Ramos (cell line): ENCODE measurements around the gene SCFD2.

Experiments
- in situ Hi-C: fragments of 300-500 bp; cut with MboI; formaldehyde crosslinking; loops from one replicate; pipeline ENCODE4 v1.14.3; 2022; ENCODE audit warnings: low sequenced_read_pairs; ENCODE audit not compliant: unreplicated experiment

The SCFD2 gene

DNA sequence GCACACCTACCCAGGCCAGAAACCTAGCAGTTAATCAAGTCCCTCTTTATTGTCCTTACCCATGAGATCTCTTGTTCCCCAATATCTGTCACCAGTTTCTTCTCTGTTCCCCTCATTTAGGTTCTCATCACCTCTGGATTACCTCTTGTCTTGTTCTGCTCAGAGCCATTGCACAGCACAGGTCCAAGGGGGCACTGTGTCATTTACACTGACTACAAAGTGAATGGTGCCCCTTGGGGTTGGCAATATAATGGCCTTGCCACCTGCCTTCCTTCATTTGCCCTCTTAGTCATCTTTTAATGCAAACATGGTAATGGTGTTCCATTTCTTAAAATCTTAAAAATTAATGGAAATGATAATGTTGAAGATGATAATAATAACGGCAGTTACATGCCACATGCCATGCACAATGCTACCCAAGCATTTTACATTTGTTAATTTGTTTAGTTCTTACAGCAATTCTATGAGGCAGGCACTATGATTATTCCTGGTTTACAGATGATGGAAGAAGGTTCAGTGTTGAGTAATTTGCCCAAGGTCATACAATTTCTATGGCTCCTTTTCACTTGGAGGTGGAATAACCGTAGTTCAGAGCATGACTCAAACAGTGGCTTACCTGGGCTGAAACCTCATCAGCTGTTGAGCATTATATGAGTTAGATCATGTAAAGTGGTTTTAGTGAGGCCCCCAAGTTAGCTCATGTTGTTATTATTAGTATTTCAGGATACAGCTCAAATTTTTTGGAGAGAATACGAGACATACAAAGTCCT lies 385.9 kb downstream of the SCFD2 start:
- in situ Hi-C loops = loop anchor here (10.0 kb wide), 2 partner anchors 435 to 605 kb away; no protein-coding TSS in a partner anchor

DNA sequence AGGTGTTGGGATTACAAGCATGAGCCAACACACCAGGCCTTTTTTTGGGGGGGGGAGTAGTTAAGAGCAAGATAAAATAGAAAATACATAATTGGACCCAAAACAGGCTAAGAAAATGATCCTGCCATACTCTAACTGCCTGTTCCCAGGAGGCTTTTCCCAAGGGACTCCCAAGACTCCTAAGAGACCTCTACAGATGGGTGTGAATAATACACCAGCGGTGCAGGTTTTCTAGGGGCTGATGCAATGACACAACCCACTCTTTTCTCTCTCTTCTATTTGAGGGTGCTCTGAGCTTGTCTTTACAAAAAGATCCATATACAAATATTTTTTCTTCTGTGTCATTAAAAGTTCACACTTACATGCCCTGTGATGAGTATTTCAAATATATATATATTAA lies 386.8 kb downstream of the SCFD2 start:
- in situ Hi-C loops = no loop called here

DNA sequence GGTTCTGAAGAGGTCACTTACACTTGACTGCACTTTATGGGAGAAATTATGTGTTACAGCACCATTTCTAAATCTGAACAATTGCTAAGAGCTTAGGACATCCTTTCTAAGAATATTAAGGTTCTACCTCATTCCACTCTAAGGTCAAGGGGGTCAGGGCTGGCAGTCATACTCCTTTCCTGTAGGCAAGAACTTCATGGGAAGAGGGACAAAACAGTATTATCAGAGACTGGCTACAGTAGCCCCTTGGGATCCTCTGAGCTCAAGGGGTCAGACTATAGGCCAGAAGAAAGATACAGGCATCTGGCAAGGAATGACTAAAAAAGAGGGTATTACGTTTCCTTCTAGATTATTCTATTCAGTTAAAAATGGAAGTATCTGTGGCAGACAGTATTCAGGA lies 388.6 kb downstream of the SCFD2 start:
- in situ Hi-C loops = no loop called here

DNA sequence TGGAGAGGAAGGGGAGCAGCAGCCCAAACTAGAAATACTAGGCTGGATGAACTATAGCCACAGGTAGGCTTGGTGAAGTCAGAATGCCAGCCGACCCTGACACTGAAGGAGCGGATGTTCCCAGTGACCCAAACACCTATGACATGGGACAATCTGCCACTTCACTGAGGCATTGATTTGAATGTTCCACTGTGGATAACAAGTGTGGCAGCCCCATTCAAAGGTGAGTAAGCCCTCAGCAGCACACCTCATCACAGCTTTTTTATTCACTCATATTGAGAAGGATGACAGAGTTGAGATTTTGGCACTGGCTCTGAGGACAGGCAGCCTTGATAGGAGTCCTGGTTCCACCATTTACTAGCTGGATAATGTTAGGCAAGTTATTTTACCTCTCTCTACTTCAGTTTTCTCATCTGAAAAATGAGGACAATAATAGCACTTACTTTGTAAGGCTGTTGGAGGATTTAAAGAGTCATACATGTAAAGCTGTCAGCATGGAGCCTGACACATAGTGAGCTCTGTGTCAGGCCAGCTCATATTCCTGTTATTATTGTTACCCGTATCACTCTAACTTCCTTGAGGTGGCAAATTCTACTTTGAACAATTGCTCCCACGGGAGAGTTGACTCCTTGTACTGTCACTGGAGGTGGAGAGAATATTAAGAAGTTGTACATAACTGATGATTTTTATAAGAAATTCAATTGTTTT lies 389.2 kb downstream of the SCFD2 start:
- in situ Hi-C loops = no loop called here

DNA sequence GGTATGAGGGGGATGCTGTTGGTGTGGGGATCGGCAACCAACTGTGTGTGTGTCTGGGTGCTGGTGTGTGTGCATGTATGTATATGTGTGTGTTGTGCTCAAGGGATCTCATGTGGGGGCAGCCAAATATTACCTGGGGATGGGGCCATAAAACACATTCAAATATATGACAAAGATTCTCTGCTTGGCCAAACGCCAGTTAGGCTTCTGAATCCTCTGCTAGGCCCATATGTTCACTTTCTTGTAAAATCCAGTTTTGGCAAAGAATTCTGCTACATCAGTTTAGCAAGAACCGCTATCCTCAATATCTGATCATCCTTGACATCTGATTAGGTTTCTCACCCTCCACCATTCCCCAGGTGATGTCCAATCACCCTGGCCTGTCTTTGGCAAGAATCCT lies 397.2 kb downstream of the SCFD2 start:
- in situ Hi-C loops = no loop called here

DNA sequence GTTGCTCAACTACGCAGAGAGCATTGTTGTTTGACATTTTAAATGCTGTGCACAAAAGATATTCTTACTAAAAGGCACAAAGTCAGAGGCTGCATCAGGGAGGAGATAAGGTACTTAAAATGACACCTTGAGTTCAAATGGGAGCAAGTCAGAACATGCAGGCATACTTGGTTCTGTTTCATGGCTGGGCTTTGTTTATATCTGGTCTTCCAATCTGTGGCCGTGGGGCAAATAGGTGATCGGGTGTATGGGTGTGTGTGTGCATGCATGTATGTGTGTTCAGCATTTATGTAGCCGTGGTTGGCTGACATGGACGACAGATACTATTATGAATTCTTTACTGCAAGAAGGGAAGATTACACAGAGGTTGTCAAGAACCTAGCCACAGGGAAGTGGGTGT lies 397.6 kb downstream of the SCFD2 start:
- in situ Hi-C loops = no loop called here

DNA sequence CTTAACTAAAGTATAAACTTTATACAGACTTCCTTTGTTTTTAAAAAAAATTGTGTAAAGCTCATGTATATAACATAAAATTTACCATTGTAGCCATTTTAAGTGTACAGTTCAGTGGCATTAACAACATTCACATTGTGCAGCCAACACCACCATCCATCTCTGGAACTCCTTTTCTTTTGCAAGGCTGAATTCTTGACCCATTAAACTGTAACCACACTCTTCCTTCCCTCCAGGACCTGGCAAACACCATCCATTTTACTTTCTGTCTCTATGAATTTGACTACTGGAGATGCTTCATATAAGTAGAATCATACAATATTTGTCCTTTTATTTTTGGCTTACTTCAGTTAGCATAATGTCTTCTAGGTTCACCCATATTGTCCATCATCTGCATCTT lies 399.1 kb downstream of the SCFD2 start:
- in situ Hi-C loops = no loop called here

DNA sequence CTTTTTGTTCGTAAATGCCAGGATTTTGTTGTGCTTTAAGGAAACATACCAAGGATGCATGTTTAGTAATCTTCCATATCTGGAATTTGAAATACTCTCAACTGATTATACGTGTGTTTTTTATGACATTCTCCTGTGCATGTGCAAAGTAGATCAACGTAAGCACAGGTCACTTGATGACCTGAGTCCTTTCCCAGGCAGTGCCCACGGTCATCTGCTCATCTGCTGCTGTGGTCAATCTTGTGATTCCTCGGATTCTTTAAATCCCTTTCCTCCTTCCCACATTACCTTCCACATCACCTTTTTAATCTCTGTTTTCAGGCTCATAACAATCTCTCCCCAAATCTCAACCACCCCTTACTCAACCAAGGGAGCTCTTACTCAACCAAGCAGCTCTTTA lies 399.7 kb downstream of the SCFD2 start:
- in situ Hi-C loops = no loop called here

DNA sequence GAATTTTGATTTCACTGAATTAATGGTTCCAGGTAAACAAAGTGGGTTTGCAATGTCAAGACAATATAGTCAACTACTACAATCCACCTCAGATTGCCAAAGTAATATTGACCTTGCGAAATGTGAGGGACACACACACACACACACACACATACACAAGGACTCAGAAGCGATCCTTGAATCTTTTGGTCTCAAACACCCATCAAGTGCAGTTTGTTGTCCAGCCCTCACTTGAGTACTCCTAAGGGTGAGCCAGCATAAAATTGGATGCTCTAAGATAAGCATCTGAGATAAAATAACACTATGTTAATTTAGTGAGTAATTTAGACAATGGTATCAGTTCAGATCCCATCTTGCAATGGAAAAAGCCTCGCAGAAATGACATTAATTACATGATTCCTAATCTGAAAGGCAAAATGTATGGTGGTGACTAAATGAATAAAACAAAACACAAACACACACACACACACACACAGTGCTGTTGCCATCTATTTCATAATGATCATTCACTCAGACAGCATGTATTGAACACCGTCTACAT lies 401.2 kb downstream of the SCFD2 start:
- in situ Hi-C loops = no loop called here

DNA sequence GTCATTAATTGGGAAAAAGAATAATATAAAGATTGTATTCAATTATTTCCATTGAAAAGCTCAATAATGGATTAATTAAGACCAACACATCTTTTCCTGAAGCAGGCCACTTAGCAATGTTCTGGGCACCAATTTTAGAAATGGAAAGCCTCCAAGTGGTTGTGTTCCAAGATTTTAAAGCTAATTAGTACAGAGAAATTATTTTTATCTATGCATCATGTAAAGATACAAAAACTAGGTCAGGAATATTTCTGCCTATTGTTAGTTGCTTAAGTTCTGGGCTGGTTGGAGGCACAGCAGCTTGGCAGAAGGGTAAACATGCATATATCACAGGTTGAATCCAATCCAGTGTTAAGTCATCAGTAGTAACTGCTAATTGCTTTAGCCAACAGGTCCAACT lies 401.9 kb downstream of the SCFD2 start:
- in situ Hi-C loops = no loop called here

DNA sequence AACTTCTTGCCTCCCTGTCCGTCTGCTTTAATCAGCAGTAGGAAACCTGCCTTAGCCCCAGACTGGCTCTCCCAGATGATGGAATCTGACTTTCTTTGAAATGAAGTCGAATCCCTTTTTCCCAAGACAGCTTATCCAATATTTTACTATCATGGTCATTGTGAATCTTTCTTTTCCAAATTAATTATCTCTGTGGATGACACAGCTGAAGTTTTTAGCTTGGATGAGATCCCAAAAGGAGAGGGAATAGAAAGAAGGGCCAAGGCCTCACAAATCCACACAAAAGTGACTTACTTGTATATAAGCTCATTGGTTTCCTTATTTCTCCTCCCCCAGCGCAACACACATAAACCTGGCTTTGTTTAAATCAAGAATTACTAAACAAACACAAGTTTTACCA lies 403.1 kb downstream of the SCFD2 start:
- in situ Hi-C loops = no loop called here

DNA sequence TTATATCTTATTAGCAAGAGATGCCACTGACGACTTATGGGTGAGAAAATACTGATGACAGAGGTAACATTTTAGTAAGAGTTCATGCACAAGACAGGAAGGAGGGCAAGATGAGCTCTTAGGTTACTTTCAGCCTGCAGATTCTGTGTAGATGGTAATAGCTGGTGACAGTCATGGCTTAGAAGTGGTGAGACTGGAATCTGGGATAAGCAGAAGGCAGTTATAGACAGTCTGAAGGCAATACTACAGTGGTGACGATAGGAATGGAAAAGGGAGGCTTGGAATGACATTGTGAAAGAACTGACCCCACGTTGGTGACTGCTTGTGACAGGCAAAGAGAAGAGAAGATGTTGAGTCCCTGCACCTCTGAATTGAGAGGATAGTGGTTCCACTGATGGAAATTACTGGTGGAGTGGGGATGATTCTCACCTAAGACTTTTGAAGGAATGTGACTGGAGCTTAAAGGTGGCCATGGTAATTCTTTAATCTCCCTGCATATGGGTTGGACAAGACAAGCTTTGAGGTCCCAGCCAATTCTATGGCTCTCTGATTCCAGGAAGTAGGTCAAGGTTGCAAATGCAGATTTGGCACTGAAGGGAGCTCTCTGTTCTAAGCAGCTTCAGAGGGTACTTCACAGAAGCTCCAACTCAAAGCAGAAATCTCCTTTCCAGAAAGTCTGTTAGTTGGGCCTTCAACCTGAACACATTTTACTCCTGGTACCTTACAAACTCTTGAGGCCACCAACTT lies 404.0 kb downstream of the SCFD2 start:
- in situ Hi-C loops = no loop called here

DNA sequence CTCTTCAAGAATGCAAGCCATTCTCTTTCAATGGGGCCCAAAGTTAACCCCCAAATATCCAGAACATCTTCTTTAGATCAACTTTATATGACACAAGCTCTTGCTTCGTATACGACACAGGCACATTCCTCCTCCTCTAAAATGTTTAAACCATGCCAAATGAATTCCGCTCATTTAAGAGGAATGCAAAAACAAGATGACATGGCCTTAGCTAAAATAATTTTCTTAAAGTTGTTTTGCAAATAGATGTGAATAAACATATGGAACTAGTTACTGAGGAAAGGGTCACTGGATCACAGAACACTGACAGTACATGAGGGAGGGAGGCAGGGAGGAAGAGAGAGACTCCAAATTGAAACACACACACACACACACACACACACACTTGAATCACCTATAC lies 406.3 kb downstream of the SCFD2 start:
- in situ Hi-C loops = no loop called here

DNA sequence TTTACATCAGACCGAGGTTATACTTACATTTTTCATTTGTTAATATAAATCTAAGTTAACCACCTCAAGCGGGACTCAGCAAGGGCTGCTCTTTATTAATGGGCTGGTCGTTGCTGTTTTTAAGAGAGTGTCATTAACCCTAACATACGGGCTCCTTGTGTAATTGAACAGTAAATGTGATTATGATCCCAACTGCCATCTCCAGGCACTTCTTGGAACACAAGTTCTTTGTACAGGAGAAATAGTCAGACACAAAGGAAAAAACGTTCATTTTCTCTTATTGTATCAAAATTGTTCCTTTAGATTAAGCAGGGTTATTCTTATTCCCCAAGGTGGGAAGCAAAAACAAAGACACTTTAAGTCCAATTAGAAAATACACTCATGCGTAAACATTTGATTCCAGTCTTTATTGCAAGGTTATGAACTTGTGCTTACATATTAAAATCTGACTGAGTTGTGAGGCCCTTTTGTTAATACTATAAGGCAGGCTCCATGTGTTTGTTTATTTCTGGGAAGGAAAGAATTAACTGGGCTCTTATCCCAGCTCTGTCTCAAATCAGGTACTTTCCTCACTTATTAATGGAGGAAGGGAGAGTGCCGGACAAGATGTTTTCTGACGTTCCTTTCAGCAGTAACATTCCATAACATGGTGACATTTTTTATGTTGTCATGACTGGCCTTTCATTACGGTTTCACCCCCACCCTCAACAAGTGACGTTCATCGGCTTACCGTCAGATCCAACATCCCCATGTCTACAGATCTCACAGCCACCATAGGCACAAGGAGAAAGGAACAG lies 407.8 kb downstream of the SCFD2 start:
- in situ Hi-C loops = no loop called here

DNA sequence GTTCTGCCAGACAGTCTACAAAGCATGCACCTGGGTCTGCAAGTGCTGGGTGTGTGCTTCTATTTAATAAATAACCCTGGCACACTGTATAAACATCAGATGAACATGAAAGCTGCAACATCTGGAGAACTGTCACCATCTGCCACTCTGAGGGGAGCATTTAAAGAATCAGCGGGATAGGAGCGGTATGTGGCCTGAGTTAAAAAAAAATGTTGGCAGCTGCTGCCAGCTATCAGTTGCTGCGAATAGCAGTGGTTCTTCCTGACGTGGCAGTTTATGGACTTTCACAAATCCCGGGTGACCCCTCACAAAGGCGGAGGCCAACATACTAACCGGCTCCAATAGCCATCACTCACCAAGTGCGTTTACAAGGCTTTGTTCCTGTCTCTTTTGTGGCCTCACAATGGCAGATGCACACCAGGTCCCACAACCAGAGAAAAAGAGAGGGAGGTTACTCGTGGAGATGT lies 408.6 kb downstream of the SCFD2 start:
- in situ Hi-C loops = no loop called here

DNA sequence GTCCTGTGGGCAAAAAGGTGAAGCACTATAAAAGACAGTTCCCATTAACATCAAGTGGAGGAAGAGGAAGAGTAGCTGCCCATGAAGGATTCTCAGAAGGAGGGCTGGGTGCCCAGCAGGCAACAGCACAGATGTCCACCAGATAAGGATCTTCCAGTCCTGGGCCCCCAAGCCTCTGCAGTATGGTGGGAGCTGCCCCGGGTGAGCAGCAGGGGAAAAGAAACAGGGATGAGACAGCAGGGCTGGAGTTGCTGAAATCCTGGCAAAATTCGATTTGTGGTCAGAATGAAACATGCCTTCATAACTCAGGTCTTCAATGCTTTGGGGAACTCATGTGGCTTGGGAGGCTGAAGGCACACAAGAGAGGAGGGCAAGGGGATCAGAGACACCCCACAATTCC lies 409.2 kb downstream of the SCFD2 start:
- in situ Hi-C loops = no loop called here

DNA sequence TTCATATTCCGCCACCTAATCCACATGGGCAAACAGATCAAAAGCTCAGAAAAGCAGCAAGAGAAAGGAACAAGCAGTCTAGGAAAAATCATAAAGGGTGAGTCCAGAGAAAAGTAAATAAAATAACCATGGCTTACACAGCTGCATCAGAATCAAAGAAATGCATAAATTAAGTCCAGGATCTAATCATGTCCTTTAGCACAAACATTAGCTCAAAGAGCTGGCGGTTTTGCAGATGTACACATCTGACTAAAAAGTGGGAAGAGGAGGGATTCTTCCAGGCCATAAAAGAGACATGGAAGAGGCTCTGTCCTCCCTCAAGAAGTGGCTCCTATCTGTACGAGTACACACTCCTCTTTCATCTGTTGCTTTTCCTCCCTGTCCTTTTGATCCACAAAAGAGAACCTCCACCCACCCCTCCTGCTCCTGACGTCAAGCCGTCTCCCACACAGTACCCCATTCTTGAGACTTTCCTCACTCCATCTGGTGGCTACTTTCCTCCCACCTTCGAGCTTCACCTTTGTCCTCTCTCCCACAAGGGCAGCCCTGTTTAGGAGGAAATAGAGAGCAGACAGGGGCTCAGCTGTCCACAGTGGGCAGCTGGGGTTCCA lies 411.2 kb downstream of the SCFD2 start:
- in situ Hi-C loops = no loop called here

DNA sequence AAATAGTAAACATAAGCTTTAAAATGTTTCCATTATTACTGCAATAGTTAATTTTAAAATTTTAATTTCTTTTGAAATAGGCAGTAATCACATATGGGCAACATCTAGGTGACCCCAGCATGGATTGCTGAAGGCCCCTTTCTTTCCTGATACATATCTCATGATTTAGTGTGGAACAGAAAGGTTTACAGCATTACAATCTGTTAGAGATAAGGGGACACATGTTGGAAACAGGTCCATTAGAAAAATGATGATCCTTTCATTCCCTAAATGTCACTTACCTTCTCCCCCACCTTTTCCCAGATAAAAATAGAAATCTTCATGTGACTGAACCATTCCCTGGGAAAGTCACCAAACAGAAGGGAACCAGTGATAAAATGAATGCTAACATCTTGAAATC lies 413.3 kb downstream of the SCFD2 start:
- in situ Hi-C loops = no loop called here

DNA sequence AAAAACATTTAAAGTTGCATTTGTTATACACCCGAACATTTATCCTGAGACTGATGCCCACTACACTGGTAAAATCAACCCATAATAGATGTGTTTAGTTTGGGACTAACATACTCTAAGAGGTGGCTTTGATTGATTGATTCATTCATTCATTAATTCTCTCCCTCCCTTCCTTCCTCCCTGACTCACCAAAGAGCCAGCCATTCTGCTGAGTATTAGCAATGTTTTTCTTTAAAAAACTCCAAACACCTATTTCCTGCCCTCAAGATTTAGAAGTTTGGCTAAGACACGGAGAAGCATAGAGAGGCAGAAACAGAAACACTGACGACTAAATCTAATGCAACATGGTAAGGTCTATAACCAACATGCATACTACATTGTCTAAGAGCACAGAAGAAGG lies 414.8 kb downstream of the SCFD2 start:
- in situ Hi-C loops = no loop called here

DNA sequence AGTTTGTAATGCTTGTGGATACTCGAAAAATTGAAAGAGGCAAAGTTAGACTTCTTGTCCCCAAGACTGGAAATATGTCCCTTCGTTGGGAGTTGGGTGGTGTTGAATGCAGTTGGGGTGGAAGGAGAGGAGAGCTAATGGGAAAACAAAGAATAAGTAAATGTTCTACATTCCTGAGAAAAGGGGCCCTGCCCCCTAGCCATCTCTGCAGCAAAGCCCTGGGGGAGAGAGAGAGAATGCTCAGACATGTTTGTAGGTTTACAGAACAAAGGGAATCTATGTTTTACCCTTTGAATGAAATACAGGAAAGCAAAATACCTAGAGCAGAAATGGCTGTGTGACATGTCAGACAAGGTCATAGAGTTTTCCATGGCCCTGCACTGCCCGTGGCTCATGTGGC lies 415.6 kb downstream of the SCFD2 start:
- in situ Hi-C loops = no loop called here
